Measurements from ENCODE around the gene SNX21.
A peak's percentile ranks its signal among the peaks of the same experiment; 100 is the strongest.
"Not testable (repeated sequence)": the region's sequence is repeated elsewhere in the genome, so short reads cannot be mapped to it uniquely, and the experiment has no call there.

SNX21 gene, protein sequence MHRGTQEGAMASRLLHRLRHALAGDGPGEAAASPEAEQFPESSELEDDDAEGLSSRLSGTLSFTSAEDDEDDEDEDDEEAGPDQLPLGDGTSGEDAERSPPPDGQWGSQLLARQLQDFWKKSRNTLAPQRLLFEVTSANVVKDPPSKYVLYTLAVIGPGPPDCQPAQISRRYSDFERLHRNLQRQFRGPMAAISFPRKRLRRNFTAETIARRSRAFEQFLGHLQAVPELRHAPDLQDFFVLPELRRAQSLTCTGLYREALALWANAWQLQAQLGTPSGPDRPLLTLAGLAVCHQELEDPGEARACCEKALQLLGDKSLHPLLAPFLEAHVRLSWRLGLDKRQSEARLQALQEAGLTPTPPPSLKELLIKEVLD

DNA sequence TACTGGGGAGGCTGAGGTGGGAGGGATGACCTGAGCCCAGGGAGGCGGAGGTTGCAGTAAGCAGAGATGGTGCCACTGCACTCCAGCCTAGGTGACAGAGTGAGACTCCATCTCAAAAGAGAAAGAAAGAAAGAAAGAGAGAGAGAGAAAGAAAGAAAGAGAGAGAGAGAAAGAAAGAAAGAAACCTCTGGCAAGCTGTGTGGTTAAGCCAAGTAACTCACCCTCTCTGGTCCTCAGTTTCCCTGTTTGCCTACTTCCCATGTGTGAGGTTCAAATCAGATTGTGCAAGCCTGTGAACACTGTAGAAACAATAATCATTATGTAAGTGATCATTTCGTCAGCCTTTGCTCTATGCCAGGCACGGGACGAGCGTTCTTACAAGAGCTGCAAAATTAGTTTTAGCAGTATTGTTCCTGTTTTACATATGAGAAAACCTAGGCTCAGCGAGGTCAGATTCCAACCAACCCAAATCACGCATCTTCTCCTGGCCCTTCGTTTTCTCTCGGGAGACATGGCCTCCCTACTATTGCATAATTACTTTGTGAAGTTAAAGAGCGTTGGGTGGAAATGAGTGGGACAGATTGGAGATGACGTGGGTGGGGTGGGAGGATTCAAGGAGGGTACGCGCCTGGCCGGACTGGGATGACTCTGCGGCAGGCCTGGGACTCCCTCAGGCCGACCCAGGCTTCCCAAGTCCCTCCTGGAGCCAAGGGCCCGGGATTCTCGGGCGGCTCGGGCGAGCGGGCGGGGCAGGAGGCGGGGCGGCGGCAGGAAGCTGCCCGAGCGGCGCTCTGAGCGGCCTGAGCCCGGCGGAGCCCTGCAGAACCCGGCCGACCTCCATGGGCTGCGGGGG is at the start of gene SNX21:
SNX21 (plus strand) TSS at position 770 of the 853 bp plus-strand sequence. CDS start 121 bp downstream, outside the sequence.
- DNase-seq (ENCODE audit: low read depth), result no peak

DNA sequence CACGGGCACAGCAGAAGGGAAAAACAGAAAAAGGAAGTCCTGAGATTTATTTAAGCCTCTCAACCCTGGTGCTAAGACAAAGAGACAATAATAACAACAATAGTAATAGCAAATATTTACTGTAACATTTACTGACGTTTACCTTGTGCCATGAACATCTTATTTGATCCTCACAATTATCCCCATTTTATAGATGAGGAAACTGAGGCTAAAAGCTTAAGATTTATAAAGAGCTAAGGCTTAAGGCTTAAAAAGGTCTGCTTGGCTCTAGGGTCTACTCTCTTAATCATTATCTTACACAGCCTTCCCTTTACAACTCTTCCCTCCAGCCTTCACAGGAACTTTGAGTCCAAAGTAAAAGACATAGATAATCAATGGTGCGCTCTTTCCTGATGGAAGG is 45.2 kb upstream of the SNX21 start:
- no peak for DNase-seq (ENCODE audit: low read depth)

GRCh38 chr20:45792317-45793118 is 41.1 kb upstream of the SNX21 start:
- DNase-seq (ENCODE audit: low read depth), result no peak

GRCh38 chr20:45796337-45797065 is 37.1 kb upstream of the SNX21 start:
- DNase-seq (ENCODE audit: low read depth), result no peak

DNA sequence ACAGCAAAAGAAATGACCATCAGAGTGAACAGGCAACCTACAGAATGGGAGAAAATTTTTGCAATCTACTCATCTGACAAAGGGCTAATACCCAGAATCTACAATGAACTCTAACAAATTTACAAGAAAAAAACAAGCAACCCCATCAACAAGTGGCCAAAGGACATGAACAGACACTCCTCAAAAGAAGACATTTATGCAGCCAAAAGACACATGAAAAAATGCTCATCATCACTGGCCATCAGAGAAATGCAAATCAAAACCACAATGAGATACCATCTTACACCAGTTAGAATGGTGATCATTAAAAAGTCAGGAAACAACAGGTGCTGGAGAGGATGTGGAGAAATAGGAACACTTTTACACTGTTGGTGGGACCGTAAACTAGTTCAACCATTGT is 36.1 kb upstream of the SNX21 start:
- DNase-seq (ENCODE audit: low read depth), result not testable (repeated sequence)

GRCh38 chr20:45797955-45798354 is 35.6 kb upstream of the SNX21 start:
- DNase-seq (ENCODE audit: low read depth), result not testable (repeated sequence)

GRCh38 chr20:45798935-45799642 is 34.5 kb upstream of the SNX21 start:
- DNase-seq (ENCODE audit: low read depth), result peak; percentile 21

GRCh38 chr20:45801851-45802250 is 31.7 kb upstream of the SNX21 start:
- DNase-seq (ENCODE audit: low read depth), result no peak

DNA sequence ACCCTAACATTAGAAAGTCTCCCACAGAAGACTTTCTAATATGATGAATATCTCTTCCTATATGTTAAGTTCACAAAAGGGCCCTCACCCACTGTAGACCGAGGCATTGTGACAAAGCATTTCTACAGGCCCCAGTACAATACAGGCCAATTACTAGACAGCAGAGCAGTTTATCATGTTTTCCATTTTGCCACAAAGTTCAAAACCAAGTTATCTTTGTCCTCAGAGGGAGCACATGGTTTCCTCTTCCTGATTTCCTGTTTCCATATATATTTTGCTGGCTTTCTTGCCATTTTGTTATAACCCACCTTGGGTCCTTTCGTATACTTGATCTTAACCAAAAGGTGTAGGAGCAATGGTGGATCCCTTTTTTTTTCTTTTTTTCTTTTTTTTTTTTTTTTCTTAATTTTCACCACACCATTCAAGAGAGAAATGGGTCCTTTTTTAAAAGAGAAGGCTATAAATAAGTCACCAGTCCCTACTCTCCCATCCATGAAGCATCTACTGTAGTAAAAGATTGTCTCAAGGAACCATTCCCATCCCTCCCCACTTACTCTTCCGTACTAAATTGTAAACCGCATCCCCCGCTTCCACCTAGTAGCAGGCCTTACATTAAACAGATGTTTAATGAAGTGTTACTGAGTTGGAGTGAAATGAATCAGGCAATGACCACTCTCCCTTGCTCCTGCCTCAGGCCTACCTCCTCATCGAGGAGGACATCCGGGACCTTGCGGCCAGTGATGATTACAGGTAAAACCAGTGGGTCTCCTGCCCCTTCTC is 23.2 kb upstream of the SNX21 start:
- no peak for DNase-seq (ENCODE audit: low read depth)

DNA sequence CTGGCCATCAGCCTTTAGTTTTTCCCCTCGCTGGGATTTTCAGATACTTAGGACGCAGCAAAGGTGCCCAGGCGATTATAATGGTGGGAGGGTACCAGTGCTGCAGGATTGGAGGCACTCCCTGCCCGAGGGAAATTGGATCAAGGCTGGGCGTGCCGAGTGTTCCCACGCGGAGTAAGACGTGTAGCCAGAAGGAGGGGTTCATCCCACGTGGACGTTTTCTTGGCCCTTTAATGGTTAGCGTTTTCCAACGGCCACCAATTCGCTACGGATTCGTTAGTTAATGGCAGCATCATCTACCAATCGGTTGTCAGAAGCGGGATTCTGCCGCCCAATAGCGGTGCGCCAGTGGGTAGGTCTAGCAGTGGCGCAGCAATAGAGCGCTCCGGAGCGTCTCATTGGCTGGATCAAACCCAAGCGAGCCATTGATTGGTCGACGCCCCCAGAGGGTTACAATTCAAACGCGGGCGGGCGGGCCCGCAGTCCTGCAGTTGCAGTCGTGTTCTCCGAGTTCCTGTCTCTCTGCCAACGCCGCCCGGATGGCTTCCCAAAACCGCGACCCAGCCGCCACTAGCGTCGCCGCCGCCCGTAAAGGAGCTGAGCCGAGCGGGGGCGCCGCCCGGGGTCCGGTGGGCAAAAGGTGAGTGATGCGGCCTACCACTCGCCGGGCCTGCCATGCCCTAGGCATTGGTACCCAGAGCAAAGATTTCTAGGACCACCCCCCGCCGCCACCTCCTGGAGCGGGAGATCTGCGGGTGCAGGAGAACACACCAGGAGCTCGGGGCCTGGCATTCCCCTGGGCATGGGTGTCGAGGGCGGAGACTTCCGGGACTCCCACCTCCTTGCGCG is 21.2 kb upstream of the SNX21 start, which contains the start of gene UBE2C:
UBE2C (plus strand) TSS at position 488 of the 849 bp plus-strand sequence; CDS start at position 540, 52 bp downstream.
- DNase-seq (ENCODE audit: low read depth), result peak; percentile 87

GRCh38 chr20:45813006-45813340 is 20.6 kb upstream of the SNX21 start:
- no peak for DNase-seq (ENCODE audit: low read depth)

DNA sequence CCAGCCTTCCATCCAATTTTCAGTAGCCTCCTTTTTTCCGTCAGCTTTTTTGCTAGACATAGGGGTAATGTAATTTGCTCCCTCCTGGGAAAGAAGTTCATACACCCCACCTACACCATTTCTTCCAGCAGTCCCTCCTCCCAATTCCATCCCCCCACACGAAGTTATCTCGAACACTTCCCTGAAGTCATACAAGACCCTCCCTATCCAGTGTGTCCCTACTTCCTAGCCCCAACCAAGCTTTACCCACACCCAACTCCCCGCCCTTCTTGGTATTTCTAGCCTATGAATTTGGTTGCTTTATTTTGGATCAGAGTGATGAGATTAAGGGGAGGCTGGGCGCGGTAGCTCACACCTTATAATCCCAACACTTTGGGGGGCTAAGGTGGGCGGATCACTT is 20.1 kb upstream of the SNX21 start:
- no peak for DNase-seq (ENCODE audit: low read depth)

GRCh38 chr20:45814314-45814713 is 19.3 kb upstream of the SNX21 start:
- no peak for DNase-seq (ENCODE audit: low read depth)

DNA sequence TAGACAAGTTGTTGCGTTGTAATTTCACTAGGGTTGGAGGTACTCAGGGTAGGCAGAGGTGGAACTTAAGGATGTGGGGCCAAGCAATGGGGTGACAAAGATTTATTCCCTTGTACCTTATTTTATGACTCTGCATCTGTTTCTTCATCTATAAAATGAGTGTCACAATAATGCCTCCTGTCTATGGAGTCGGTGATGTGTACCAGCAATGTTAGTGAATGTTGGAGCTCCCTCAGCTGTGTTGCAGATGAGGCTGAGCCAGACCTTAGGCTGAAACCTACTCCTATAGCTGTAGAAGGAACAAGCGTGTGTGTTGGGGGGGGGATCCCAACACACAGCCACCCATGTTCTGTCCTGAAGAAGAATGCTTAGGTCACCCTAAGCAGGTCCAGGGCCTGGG is 16.6 kb upstream of the SNX21 start:
- no peak for DNase-seq (ENCODE audit: low read depth)

DNA sequence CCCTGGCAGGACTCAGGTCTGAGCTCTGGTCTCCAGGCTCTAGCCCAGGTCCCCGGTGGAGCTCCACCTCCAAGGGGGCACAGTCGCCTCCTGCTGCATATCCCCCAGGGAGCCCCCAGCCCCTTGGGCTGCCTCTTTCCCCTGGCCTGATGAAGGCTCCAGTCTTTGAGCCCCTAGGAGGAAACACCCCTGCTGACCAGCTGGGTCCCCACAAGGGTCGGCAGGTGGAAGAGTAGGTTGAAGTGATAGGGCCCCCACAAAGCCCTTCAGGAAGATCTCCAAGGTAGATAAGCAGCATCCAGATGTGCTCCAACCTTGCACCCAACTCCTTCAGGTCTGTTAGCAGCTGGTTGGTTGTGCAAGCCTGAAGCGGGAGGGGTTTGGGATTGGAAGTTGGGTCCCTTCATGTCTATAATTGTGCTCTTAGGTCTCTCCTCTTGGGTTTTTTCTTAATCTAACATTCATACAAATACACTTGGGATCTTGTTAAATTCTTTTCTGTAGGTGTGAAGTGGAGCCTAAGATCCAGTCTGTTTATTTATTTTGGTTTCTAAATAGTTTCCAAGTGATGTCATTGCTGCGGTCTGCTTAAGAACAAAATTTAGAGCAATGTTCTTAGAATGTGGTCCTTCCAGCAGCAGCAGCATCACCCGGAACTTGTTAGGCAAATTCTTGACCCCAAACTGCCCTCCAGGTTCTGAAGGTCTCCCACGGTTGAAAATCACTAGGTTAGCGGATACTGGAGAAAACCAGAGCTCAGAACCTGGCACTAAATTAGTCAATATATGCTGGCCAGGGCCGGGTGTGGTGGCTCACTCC is 16.0 kb upstream of the SNX21 start:
- no peak for DNase-seq (ENCODE audit: low read depth)

DNA sequence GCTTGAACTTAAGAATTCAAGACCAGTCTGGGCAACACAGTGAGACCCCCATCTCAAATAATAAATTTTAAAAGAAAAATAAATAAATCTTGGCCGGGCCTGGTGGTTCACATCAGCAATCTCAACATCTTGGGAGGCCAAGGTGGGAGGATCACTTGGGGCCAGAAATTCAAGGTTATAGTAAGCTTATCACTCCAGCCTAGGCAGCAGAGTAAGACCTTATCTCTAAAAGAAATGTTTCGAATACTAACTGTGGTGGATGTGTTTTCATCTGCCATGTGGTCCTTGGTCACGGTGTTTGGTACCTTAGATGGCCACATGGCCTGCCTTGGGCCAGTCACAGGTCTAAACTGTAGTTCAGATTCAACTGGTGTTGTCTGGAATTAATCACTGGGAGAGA is 15.4 kb upstream of the SNX21 start:
- no peak for DNase-seq (ENCODE audit: low read depth)

- no peak for DNase-seq (ENCODE audit: low read depth)
These were observed 14.1 kb upstream of the SNX21 start for GRCh38 chr20:45819466-45819865.

- no peak for DNase-seq (ENCODE audit: low read depth)
These were observed 11.7 kb upstream of the SNX21 start for GRCh38 chr20:45821947-45822346.

Data from activated T-helper 9 cell treated with anti-CD3 and anti-CD28 coated beads, Interleukin-2, amount 50 U/mL, for 16 hours (primary cell).